Esophagus muscularis mucosa (tissue), 3 donors: ENCODE data around the gene RAB3C.

ENCODE experiments used
- CTCF ChIP-seq, 3 experiments: fragments of 200-600 bp in 2 of 3; fragments of 450-650 bp in 1 of 3; sonication (generic) in 2 of 3; IDR thresholded peaks; one replicate each; pipeline ENCODE4 v1.5.1; 2017 to 2019; ENCODE audit warnings: antibody characterized with exemption in 3 of 3, mild to moderate bottlenecking in 2 of 3, moderate library complexity in 1 of 3
- POLR2AphosphoS5 ChIP-seq, 2 donors: sonication (generic); formaldehyde crosslinking; IDR thresholded peaks; one replicate each; pipeline ENCODE4 v1.6.1; 2017; ENCODE audit warnings: antibody characterized with exemption in 2 of 2

GRCh38 chr5:58893551-58893950 is 310.7 kb downstream of the RAB3C start:
- TF ChIP-seq CTCF (IDR thresholded peaks at IDR 0.05) = no peak
- TF ChIP-seq POLR2AphosphoS5 (IDR thresholded peaks at IDR 0.05) = no peak
